Fibroblast of lung (primary cell): ENCODE results near the gene SRP72.

Source experiments
- CTCF ChIP-seq, 2 donors: IDR thresholded peaks in 1 of 2; conservative IDR thresholded peaks in 1 of 2; 1 replicate in 1 of 2; 2 replicates in 1 of 2; pipeline ENCODE4 v1.5.1; 2011 to 2012; ENCODE audit warnings: low read length in 2 of 2, control low read depth in 1 of 2, inconsistent platforms in 1 of 2, low read depth in 1 of 2, mild to moderate bottlenecking in 1 of 2
- EZH2 ChIP-seq: IDR thresholded peaks from 2 replicates; pipeline ENCODE4 v1.5.1; 2012; ENCODE audit warnings: low read length, control low read depth, mild to moderate bottlenecking; ENCODE audit errors: missing control alignments

GRCh38 chr4:56477192-56477702, 9.8 kb downstream of the SRP72 start:
- TF ChIP-seq CTCF (conservative IDR thresholded peaks at IDR 0.05 in 1 of 2, IDR thresholded peaks at IDR 0.05 in 1 of 2; ENCODE audit: low read depth in 1 of 2, low read length in 2 of 2) (no peak), EZH2 (no peak)
